ENCODE results near the gene LRFN2. TPM values are rescaled to one million over a fixed set of nuclear protein-coding genes. Genes with fewer than 3 reads are reported as not detected.

Gene LRFN2
- total and polyA plus RNA-seq, 2 of the 8 experiments (the other 6 are each of a cell fraction or from before 2014, with no cell fraction given), result 2.3 TPM

- Histone ChIP-seq H2BK5ac (ENCODE audit: low read depth, low read length) (peak overlapping the region; percentile 58; the same call in 1 of the 2 replicates), H2AK5ac (ENCODE audit: low read depth, low read length) (0 out of 2 replicates have a peak overlapping the region, but pooled peaks have one; percentile 43), H4K20me1 (replicated peaks in 1 of 2; ENCODE audit: control insufficient read depth in 1 of 2, insufficient read depth in 2 of 2, low read length in 2 of 2) (peaks cover 0 to 8% of the 10 kb centered on the region in 2 experiments), H3K23ac (ENCODE audit: insufficient read length) (no peak overlapping the region), H3K4me3 (ENCODE audit: extremely low read depth in 1 of 4, insufficient read depth in 2 of 4, low read depth in 3 of 4, low read length in 4 of 4) (no peak overlapping the region), H4K5ac (ENCODE audit: insufficient read length, low read depth, low read length) (no peak overlapping the region), H2BK20ac (ENCODE audit: low read length) (no peak overlapping the region), H3K23me2 (ENCODE audit: low read depth, low read length) (peaks cover 10% of the 10 kb centered on the region), H2BK15ac (ENCODE audit: low read length) (no peak overlapping the region), H3K14ac (ENCODE audit: insufficient read length) (no peak overlapping the region), H3K18ac (ENCODE audit: extremely low read depth, low read length) (no peak overlapping the region), H3K27ac (ENCODE audit: low read depth, low read length) (no peak overlapping the region), H2AFZ (ENCODE audit: low read length) (no peak overlapping the region), H3K27me3 (replicated peaks in 1 of 4; ENCODE audit: control insufficient read depth in 3 of 4, extremely low read depth in 1 of 4, insufficient read depth in 3 of 4, low read length in 3 of 4) (peaks cover 0 to 2% (median 0%) of the 10 kb centered on the region in 4 experiments; a peak in 1 of 7 replicates), H3K4me1 (replicated peaks in 1 of 4; ENCODE audit: control insufficient read depth in 3 of 4, insufficient read depth in 4 of 4, low read length in 3 of 4) (peaks cover 0 to 17% (median 13%) of the 10 kb centered on the region in 4 experiments), H3K56ac (replicated peaks; ENCODE audit: insufficient read length, low read depth, low read length) (no peak overlapping the region), H4K8ac (ENCODE audit: extremely low read depth, insufficient read depth, low read length) (no peak overlapping the region), H3K9me3 (ENCODE audit: insufficient read depth in 2 of 2, low read depth in 1 of 2, low read length in 1 of 2) (no peaks in the 10 kb centered on the region), H3K4me2 (ENCODE audit: insufficient read depth in 1 of 2, low read depth in 2 of 2, low read length in 2 of 2) (no peak overlapping the region), H3K4ac (replicated peaks; ENCODE audit: insufficient read length, low read depth, low read length) (peak overlapping the region; percentile 13), H3K9ac (replicated peaks in 1 of 4; ENCODE audit: extremely low read depth in 1 of 4, low read depth in 3 of 4, low read length in 3 of 4) (no peak overlapping the region), H3K79me1 (ENCODE audit: low read depth, low read length) (no peaks in the 10 kb centered on the region), H2BK12ac (ENCODE audit: low read depth, low read length) (peak overlapping the region; percentile 70; the same call in 1 of the 2 replicates), H3K36me3 (ENCODE audit: control insufficient read depth in 2 of 4, insufficient read depth in 4 of 4, low read length in 3 of 4) (no peaks in the 10 kb centered on the region; a peak in 1 of 8 replicates), H2BK120ac (replicated peaks; ENCODE audit: low read depth, low read length) (no peak overlapping the region), H4K91ac (replicated peaks; ENCODE audit: insufficient read length, low read length) (peak overlapping the region; percentile 58), H3K79me2 (ENCODE audit: control insufficient read depth in 1 of 2, insufficient read depth in 2 of 2, low read length in 2 of 2) (peaks cover 0 to 4% of the 10 kb centered on the region in 2 experiments; a peak in 2 of 4 replicates)
- ChIA-PET CTCF (ENCODE audit: partially characterized antibody) (interaction anchor here (0.6 to 1.6 kb wide), 4 partner anchors 123 to 473 kb away, joined by 3 to 5 read pairs (median 4); no protein-coding TSS in a partner anchor), POLR2A (ENCODE audit: partially characterized antibody) (interaction anchor here (2.6 kb wide), 1 partner anchor 10 kb away, joined by 7 read pairs; no protein-coding TSS in a partner anchor)
- FAIRE-seq, result no peak
- 91% methylated on average over 6 of the region's 6 CpGs; no CpG with 5 or more reads in 1 of the 2 experiments for WGBS, 2 experiments (ENCODE audit: extremely low coverage in 1 of 2, insufficient coverage in 1 of 2, insufficient read length in 1 of 2, insufficient replicate concordance in 2 of 2, low coverage in 1 of 2, low lambda C conversion rate in 2 of 2, missing lambda C conversion rate in 1 of 2)
- DNase-seq (ENCODE audit: low read depth in 1 of 2, low spot score in 2 of 2), result peak in 1 of 2 experiments; percentile 22
- TF ChIP-seq MAX (IDR thresholded peaks at IDR 0.05) (no peak), YY1 (IDR thresholded peaks at IDR 0.05; ENCODE audit: low read depth, low read length) (no peak), ATF2 (IDR thresholded peaks at IDR 0.05; ENCODE audit: low read length) (no peak), CTCF (IDR thresholded peaks at IDR 0.05; ENCODE audit: control extremely low read depth in 1 of 3, insufficient read depth in 1 of 3, low read depth in 1 of 3, low read length in 3 of 3) (no peak), CHD1 (IDR thresholded peaks at IDR 0.05; ENCODE audit: low read depth, low read length) (no peak), KDM4A (IDR thresholded peaks at IDR 0.05; ENCODE audit: low read depth, low read length, severe bottlenecking) (no peak), TCF12 (IDR thresholded peaks at IDR 0.05; ENCODE audit: low read depth, low read length) (no peak)
These were observed 234.5 kb downstream of the LRFN2 start for GRCh38 chr6:40352527-40353170.

All from H1 (cell line).